Mucosa of rectum (tissue), 2 donors: ENCODE measurements around the gene EIF4EBP3.

ENCODE experiments used
- H3K27ac ChIP-seq, 2 donors: one replicate each; pipeline ENCODE4 v1.7.0; 2013; ENCODE audit warnings: inconsistent platforms in 2 of 2, low read depth in 2 of 2, low read length in 2 of 2
- H3K27me3 ChIP-seq, 2 donors: one replicate each; pipeline ENCODE4 v1.7.0; 2013; ENCODE audit warnings: low read length in 2 of 2; ENCODE audit not compliant: control insufficient read depth in 2 of 2, insufficient read depth in 2 of 2
- H3K36me3 ChIP-seq, 2 donors: one replicate each; pipeline ENCODE4 v1.7.0; 2013; ENCODE audit warnings: low read length in 2 of 2; ENCODE audit not compliant: control insufficient read depth in 2 of 2, insufficient read depth in 2 of 2
- H3K4me1 ChIP-seq, 2 donors: one replicate each; pipeline ENCODE4 v1.7.0; 2013; ENCODE audit warnings: low read length in 2 of 2, mild to moderate bottlenecking in 1 of 2; ENCODE audit not compliant: control insufficient read depth in 2 of 2, insufficient read depth in 2 of 2
- H3K4me3 ChIP-seq, 2 donors: one replicate each; pipeline ENCODE4 v1.7.0; 2013; ENCODE audit warnings: low read length in 2 of 2
- H3K9ac ChIP-seq, 2 donors: one replicate each; pipeline ENCODE4 v1.7.0; 2013; ENCODE audit warnings: low read length in 2 of 2, low read depth in 1 of 2, mild to moderate bottlenecking in 1 of 2
- H3K9me3 ChIP-seq, 2 donors: one replicate each; pipeline ENCODE4 v1.7.0; 2013; ENCODE audit warnings: low read length in 2 of 2; ENCODE audit not compliant: control insufficient read depth in 2 of 2
- donor health status: healthy.
- donor health status: Normal muscosa, but diverticular disease.

The EIF4EBP3 gene

DNA sequence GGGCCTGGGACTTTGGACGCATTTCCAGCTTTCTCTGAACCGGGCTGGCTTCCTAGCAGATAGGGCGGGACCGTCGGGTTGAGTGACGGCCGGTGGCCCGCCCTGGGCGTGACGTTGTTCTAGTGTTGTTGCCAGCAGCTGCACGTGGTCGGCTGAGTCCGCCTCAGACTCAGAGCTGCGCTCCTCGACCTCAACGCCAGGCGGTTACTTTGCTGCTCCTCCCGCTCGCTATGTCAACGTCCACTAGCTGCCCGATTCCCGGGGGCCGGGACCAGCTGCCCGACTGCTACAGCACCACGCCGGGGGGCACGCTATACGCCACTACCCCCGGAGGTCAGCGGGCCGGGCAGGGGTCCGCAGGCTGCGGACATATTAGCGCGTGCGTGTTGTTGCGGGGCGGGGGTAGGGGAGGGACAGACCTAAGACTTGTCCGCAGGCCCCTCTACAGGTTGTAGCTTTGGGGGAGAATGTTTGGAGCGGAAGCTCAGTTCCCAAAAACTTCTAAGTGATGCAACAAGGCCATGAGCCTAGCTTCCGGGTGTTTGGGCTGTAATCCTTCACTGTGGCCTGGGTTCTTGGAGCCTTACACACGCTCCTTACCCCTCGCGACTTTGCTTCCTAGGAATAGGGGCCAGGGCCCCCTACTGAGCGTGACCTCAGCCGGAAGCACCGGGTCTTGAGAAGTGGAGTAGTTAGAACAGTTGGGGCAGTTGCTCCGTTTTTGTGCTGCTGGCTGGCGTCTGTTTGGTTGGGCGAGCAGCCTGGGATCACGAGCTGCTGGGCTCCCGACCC lies at the start of gene EIF4EBP3:
EIF4EBP3 (plus strand) TSS at position 155 of the 792 bp plus-strand sequence; CDS start at position 231, 76 bp downstream.
- Histone ChIP-seq H3K27ac (peak within 1 kb of the TSS; percentile 99 to 100), H3K4me3 (peak within 1 kb of the TSS; percentile 74 to 80), H3K9ac (peak within 1 kb of the TSS; percentile 74 to 96), H3K9me3 (no peaks in the 10 kb centered on the region), H3K4me1 (peaks cover 44 to 46% of the 10 kb centered on the region in 2 donors), H3K27me3 (no peaks in the 10 kb centered on the region), H3K36me3 (peaks cover 33 to 41% of the 10 kb centered on the region in 2 donors)

DNA sequence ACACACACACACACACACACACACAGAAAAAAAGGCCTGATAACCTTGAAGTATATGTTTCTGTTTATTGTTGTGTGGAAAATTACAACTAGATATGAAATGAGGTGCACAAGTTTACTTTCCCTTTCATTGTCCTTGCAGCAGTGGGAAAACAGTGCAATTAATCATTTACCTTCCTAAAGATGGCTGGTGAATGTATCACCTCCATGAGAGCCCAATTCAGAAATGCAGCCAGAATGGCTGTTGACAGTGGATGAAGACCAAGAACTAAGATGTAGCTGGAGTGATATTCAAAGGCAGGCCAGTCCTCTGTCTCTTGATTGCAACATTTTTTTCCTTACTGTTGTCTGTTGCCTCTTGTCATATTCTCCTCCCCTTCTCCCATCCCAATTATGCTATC lies 49.6 kb upstream of the EIF4EBP3 start:
- Histone ChIP-seq H3K27me3 (no peaks in the 10 kb centered on the region), H3K27ac (no peak overlapping the region), H3K4me3 (no peak overlapping the region), H3K9me3 (no peaks in the 10 kb centered on the region), H3K9ac (no peak overlapping the region), H3K4me1 (no peaks in the 10 kb centered on the region), H3K36me3 (peaks cover 18 to 19% of the 10 kb centered on the region in 2 donors)

DNA sequence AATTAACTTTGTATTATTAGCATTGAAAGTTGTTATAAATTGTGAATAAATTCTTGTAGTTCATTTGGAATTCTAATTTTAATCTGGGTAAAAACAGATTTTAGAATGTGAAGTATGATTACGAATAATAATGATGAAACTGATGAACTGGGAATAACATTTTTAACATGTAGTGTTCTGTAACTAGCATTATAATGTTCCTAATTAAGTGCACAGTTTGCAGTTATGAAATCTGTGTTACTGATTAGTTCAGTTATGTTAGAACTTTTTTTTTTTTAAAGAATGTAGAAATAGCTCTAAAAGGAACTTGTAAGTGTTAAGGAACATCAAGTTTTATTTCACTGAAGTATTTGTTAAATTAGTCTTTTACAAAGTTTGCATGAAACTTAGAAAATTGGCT lies 48.9 kb upstream of the EIF4EBP3 start:
- Histone ChIP-seq H3K9ac (no peak overlapping the region), H3K27me3 (no peaks in the 10 kb centered on the region), H3K36me3 (peaks cover 18 to 19% of the 10 kb centered on the region in 2 donors), H3K4me1 (no peaks in the 10 kb centered on the region), H3K4me3 (no peak overlapping the region), H3K27ac (no peak overlapping the region), H3K9me3 (no peaks in the 10 kb centered on the region)

DNA sequence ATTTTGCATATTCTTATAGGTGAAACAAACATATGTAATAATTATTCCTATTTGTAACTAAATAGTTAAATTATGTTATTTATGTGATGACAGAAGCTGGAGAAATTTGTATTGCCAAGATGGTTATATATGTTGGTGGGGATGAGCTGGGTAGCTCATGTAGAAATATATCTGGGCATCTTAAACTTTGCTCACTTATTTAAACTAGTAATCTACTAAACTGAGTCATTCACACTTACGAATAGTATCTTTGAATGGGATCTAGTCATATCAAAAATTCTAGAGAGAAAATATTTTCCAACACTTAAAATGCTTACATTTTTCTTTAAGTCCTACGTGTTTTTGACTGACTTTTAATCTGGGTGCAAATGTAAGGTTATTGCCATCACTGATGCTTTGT lies 44.6 kb upstream of the EIF4EBP3 start:
- H3K9me3 ChIP-seq: no peaks in the 10 kb centered on the region
- H3K4me3 ChIP-seq: no peak overlapping the region
- peaks cover 30 to 40% of the 10 kb centered on the region in 2 donors for H3K36me3 ChIP-seq
- no peak overlapping the region for H3K27ac ChIP-seq
- no peaks in the 10 kb centered on the region for H3K4me1 ChIP-seq
- H3K27me3 ChIP-seq: no peaks in the 10 kb centered on the region
- no peak overlapping the region for H3K9ac ChIP-seq

DNA sequence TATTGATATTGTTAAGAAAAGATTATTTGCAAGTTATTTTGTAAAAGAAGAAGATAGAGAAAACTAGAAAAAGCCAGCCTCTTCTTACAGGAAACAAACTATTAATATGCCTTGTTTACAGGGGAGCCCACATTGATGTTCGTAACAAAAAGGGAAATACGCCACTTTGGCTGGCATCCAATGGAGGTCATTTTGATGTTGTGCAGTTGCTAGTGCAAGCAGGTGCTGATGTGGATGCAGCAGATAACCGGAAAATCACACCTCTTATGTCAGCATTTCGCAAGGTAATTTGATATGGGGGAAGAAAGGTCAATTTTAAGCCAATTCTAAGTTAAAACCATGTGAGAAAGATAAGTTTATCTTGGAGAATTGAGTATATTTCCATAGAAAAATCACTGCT lies 37.6 kb upstream of the EIF4EBP3 start:
- no peaks in the 10 kb centered on the region for H3K9me3 ChIP-seq
- no peaks in the 10 kb centered on the region for H3K4me1 ChIP-seq
- no peak overlapping the region for H3K9ac ChIP-seq
- H3K27ac ChIP-seq: no peak overlapping the region
- no peak overlapping the region for H3K4me3 ChIP-seq
- no peaks in the 10 kb centered on the region for H3K27me3 ChIP-seq
- H3K36me3 ChIP-seq: peaks cover 70 to 83% of the 10 kb centered on the region in 2 donors

DNA sequence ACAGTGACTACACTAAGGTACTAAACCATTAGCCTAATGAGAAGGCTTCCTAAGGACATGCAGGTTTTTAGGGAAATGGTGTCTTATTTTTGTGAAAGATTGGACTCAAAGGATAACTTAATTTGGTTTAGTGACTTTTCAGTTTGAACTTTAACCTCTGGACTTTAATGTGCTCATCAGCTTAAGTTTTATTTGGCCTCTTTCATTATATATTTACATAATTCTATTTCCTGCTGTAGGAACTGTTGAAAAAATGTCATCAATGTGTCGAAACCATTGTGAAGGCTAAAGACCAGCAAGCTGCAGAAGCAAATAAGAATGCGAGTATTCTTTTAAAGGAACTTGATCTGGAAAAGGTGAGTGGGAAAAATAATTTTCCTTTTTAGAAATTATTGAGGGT lies 34.3 kb upstream of the EIF4EBP3 start:
- no peak overlapping the region for H3K9ac ChIP-seq
- H3K4me1 ChIP-seq: no peaks in the 10 kb centered on the region
- H3K9me3 ChIP-seq: no peaks in the 10 kb centered on the region
- H3K27me3 ChIP-seq: no peaks in the 10 kb centered on the region
- H3K4me3 ChIP-seq: no peak overlapping the region
- H3K27ac ChIP-seq: no peak overlapping the region
- H3K36me3 ChIP-seq: peaks cover 47 to 57% of the 10 kb centered on the region in 2 donors

DNA sequence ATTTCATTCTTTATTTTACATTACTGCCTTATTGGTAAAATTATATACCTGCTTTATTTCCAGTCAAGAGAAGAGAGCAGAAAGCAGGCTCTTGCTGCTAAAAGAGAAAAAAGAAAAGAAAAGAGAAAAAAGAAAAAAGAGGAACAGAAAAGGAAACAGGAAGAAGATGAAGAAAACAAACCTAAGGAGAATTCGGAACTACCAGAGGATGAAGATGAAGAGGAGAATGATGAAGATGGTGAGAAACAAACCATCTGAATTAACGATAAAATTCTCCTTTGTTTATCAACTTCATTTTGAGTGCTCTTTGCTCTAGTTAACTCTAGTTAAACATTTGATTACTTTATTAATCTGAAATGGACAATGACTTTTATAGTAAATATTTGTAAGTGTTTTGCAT lies 23.5 kb upstream of the EIF4EBP3 start:
- no peak overlapping the region for H3K4me3 ChIP-seq
- H3K27ac ChIP-seq: no peak overlapping the region
- no peaks in the 10 kb centered on the region for H3K27me3 ChIP-seq
- no peaks in the 10 kb centered on the region for H3K4me1 ChIP-seq
- peaks cover 43 to 50% of the 10 kb centered on the region in 2 donors for H3K36me3 ChIP-seq
- H3K9ac ChIP-seq: no peak overlapping the region
- H3K9me3 ChIP-seq: no peaks in the 10 kb centered on the region

DNA sequence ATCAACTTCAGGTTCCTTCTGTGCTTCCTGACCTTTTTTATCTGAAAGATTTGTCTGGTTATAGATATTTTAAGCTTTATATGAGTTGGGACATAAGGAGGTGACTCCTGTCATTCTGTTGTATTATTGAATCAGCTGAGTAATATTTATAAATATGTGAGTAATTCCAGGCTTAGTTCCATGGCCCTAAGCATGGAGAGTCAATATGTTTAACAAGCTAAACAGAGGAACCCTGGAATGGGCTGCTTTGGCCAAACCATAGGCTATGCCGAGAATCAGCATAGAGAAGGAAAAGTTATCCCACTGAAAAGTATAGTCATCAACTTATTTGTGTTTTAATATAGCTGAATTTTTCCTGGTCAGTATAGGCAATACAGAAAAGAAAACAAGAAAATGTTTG lies 7.2 kb upstream of the EIF4EBP3 start:
- H3K36me3 ChIP-seq: peaks cover 57 to 68% of the 10 kb centered on the region in 2 donors
- H3K4me1 ChIP-seq: peaks cover 4 to 5% of the 10 kb centered on the region in 2 donors
- H3K27ac ChIP-seq: no peak overlapping the region
- H3K27me3 ChIP-seq: no peaks in the 10 kb centered on the region
- H3K9ac ChIP-seq: no peak overlapping the region
- H3K4me3 ChIP-seq: no peak overlapping the region
- H3K9me3 ChIP-seq: no peaks in the 10 kb centered on the region

DNA sequence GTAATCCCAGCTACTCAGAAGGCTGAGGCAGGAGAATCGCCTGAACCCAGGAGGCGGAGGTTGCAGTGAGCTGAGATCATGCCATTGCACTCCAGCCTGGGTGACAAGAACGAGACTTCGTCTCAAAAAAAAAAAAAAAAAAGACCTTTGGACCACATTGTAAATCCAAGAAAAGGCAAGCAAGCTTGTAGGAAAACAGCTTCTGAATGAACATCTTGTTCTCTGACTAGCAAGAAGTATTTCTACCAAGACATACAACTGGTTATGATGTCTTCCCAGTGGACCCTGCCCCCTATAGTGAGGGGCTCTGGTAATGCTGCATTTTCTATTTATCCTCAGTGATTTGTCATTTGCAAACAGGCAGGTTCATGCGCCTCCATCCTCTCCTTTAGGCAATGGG lies 4.5 kb upstream of the EIF4EBP3 start:
- H3K36me3 ChIP-seq: peaks cover 43 to 58% of the 10 kb centered on the region in 2 donors

DNA sequence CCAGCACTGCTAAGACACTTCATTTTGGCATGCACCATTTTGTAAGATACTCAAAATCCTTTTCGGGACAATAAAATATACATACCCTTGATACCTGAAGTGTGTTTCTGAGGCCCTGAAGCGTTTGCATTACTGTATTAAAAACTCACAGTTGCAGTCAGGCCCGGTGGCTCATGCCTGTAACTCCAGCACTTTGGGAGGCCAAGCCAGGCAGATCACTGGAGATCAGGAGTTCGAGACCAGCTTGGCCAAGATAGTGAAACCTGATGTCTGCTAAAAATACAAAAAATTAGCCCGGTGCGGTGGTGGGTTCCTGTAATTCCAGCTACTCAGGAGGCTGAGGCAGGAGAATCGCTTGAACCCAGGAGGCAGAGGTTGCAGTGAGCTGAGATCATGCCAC lies 2.5 kb upstream of the EIF4EBP3 start:
- peaks cover 32 to 42% of the 10 kb centered on the region in 2 donors for H3K36me3 ChIP-seq
- no peaks in the 10 kb centered on the region for H3K27me3 ChIP-seq
- no peaks in the 10 kb centered on the region for H3K9me3 ChIP-seq
- H3K27ac ChIP-seq: no peak overlapping the region
- H3K4me1 ChIP-seq: peaks cover 44 to 46% of the 10 kb centered on the region in 2 donors
- H3K9ac ChIP-seq: no peak overlapping the region
- H3K4me3 ChIP-seq: no peak overlapping the region

More for the DNA sequence above, 4.5 kb upstream of the EIF4EBP3 start:
- no peak overlapping the region for H3K9ac ChIP-seq
- peak overlapping the region; percentile 63 to 69 for H3K27ac ChIP-seq
- H3K27me3 ChIP-seq: no peaks in the 10 kb centered on the region
- peaks cover 24 to 26% of the 10 kb centered on the region in 2 donors for H3K4me1 ChIP-seq
- H3K4me3 ChIP-seq: no peak overlapping the region
- no peaks in the 10 kb centered on the region for H3K9me3 ChIP-seq
